ENCODE results near the gene MISP.
"Not testable (repeated sequence)": the region's sequence is repeated elsewhere in the genome, so short reads cannot be mapped to it uniquely, and the experiment has no call there.

Gene MISP

DNA sequence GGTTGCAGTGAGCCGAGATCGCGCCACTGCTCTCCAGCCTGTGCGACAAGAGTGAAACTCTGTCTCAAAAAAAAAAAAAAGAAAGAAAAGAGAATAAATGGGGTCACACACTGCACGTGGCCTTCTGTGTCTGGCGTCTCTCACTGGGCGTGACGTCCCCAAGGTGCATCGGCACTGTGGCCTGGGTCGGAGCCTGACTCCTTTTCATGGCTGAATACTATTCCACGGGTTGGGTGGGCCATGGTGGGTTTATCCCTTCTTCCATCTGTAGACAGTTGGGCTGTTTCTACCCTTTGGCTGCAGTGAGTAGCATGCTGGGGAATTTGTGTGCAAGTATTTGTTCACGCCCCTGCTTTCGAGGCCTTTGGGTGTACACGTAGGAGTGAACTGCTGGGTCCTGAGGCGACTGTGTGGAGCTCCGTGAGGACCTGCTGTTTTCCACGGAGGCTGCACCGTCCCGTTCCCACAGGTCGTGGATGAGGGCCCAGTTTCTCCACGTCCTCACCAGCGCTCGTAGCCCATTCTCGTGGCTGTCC lies 8.3 kb upstream of the MISP start:
- TF ChIP-seq, protein P1, sequence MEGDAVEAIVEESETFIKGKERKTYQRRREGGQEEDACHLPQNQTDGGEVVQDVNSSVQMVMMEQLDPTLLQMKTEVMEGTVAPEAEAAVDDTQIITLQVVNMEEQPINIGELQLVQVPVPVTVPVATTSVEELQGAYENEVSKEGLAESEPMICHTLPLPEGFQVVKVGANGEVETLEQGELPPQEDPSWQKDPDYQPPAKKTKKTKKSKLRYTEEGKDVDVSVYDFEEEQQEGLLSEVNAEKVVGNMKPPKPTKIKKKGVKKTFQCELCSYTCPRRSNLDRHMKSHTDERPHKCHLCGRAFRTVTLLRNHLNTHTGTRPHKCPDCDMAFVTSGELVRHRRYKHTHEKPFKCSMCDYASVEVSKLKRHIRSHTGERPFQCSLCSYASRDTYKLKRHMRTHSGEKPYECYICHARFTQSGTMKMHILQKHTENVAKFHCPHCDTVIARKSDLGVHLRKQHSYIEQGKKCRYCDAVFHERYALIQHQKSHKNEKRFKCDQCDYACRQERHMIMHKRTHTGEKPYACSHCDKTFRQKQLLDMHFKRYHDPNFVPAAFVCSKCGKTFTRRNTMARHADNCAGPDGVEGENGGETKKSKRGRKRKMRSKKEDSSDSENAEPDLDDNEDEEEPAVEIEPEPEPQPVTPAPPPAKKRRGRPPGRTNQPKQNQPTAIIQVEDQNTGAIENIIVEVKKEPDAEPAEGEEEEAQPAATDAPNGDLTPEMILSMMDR (IDR thresholded peaks at IDR 0.05; ENCODE audit: low read depth, low read length): no peak

DNA sequence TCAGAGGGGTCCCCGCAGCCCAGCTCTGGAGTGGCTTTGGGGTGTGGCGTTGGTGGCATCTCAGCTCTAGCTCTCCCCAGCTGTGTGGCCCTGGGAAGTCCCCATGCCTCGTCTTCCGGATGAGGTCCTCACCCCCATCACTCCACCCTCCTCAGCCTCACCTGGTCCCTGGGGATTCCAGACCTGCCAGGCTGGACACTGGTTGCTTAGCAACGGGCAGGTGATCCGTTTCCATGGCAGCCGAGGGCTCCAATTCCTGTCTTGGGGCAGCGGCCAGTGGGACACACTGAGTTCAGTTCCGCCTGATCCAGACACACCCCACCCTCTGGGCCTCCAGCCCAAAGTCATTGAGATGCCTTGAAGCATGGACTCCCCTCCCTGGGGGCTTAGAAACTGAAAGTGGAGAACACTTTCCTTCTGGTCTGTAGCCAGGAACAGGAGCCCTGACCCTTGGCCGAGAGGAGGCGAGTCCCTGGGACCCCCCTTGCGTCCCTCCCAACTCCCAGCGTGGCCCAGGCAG lies 7.7 kb upstream of the MISP start:
- TF ChIP-seq, protein P1 (IDR thresholded peaks at IDR 0.05; ENCODE audit: low read depth, low read length): no peak
- no peak overlapping the region for H3K4me3 ChIP-seq (ENCODE audit: low read depth, low read length)

More for the DNA sequence above, 8.3 kb upstream of the MISP start:
- no peak overlapping the region for H3K4me3 ChIP-seq (ENCODE audit: low read depth, low read length)

DNA sequence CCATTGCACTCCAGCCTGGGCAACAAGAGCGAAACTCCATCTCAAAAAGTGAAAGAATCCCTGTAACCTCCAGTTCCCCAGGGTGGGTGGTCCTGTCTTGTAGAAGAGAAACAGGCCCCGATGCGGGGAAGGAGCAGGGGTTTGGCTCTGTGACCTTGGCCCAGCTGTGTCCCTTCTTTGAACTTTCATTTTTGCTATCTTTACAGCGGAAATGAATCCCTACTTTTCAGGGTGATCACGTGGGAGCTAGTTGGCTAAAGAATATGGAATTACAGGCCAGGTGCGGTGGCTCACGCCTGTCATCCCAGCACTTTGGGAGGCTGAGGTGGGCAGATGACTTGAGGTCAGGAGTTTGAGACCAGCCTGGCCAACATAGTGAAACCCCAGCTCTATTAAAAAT lies 5.8 kb upstream of the MISP start:
- H3K4me3 ChIP-seq (ENCODE audit: low read depth, low read length): not testable (repeated sequence)

DNA sequence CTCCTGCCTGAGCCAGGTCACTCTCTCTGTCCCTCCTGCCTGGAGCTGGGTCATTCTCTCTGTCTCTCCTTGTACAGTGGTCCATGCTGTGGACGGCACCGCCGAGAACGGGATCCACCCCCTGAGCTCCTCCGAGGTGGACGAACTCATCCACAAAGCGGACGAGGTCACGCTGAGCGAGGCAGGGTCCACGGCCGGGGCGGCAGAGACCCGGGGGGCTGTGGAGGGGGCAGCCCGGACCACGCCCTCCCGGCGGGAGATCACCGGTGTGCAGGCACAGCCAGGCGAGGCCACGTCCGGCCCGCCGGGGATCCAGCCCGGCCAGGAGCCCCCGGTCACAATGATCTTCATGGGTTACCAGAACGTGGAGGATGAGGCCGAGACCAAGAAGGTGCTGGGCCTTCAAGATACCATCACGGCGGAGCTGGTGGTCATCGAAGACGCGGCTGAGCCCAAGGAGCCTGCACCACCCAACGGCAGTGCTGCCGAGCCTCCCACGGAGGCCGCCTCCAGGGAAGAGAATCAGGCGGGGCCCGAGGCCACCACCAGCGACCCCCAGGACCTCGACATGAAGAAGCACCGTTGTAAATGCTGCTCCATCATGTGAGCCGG lies 4.6 kb upstream of the MISP start:
- TF ChIP-seq, protein P1 (IDR thresholded peaks at IDR 0.05; ENCODE audit: low read depth, low read length): no peak
- no peak overlapping the region for H3K4me3 ChIP-seq (ENCODE audit: low read depth, low read length)

DNA sequence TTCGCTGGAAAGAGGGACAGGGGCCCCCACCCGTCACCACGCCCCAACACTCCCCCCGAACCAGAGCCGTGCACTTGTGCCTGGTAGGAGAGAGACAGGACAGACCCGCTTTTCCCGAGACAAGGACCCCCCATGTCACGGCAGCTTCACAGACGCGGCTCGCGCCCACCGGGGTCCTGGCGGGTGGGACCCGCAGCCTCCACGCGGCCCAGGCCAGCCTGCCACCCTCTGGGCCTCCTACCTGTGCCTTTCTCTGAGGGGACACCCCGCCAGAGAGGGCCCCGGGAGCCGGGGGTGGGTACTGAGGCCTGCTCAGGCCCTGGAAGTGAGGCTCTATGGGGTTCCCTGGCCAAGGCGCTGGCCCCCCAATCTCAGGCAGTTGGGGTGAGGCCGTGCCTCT lies 4.0 kb upstream of the MISP start:
- H3K4me3 ChIP-seq (ENCODE audit: low read depth, low read length): no peak overlapping the region
- TF ChIP-seq, protein P1 (IDR thresholded peaks at IDR 0.05; ENCODE audit: low read depth, low read length): no peak

DNA sequence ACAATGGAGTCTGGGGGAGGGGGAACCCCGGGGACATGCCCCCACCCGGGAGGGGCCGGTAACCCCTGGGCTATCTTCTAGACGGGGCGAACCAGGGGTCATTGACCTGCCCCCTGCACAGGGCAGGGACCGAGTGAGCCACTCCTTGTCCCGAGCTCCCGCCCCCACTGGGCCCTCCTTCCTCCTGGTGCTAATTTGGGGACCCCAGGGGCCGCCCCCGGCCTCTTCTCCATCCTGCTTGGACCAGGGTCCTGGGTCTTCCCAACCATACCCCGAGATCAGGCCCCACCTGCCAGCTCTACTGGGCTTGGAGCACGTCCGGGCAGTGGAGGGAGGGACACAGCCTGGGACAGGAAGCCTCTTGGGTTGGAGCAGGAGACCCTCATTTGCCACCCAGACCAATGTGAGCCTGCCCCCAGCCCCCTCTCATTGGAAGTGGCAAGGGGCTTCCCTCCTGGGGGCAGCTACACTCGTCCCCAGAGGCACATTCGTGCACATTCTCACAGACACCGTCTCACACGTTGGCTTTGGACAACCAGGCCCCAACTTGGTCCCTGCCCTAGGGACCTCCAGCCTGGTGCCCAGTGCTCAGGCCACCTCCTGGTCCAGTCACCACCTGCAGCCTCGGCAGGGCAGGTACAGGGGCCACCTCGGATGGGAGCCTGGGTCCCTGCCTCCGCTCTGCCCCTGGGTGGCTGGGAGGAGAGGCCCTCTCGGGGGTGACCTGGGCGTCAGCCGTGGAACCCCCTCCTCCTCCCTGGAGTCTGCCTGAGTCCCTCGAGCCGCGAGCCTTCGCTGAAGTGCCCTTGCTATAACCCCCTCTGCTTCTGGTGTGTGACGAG lies 3.3 kb upstream of the MISP start:
- TF ChIP-seq, protein P1 (IDR thresholded peaks at IDR 0.05; ENCODE audit: low read depth, low read length): no peak
- no peak overlapping the region for H3K4me3 ChIP-seq (ENCODE audit: low read depth, low read length)

DNA sequence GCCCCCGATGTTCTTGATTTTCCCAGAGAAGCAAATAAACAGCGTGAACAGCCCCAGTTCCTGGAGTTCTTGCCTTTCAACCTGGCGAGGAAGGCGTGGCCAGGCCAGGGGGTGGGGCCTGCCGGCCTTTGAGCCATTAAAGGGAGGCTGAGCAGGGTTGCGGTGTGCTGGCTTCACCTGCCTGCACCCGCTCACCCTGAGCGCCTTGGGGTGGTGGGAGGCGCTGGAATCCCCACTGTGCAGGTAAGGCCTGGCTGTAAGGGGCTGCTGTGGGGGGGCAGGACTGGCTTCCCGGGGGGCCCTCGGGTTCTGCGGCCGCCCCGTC lies 2.7 kb upstream of the MISP start:
- TF ChIP-seq, protein P1 (IDR thresholded peaks at IDR 0.05; ENCODE audit: low read depth, low read length): no peak
- no peak overlapping the region for H3K4me3 ChIP-seq (ENCODE audit: low read depth, low read length)

Data from WI38 (cell line).